Activated CD8-positive, alpha-beta T cell treated with anti-CD3 and anti-CD28 coated beads for 36 hours (primary cell): ENCODE measurements around the gene PLET1. TPM values are rescaled to one million over a fixed set of nuclear protein-coding genes. Genes with fewer than 3 reads are reported as not detected.
A peak's percentile ranks its signal among the peaks of the same experiment; 100 is the strongest.

Source experiments
- ATAC-seq: fragments of 200-7000 bp; cut with Tn5 transposase; one replicate; pipeline ENCODE4 v1.10.0; 2021; ENCODE audit warnings: mild to moderate bottlenecking, moderate library complexity
- CTCF ChIA-PET: fragments of 350-600 bp; sonication (Branson Sonifier 250); formaldehyde crosslinking; loops from one replicate; lab custom pipeline; 2021; ENCODE audit warnings: antibody characterized with exemption; lab: Charles Lee
- POLR2A ChIA-PET: fragments of 350-600 bp; sonication (Branson Sonifier 250); formaldehyde crosslinking; loops from one replicate; lab custom pipeline; 2021; ENCODE audit warnings: antibody characterized with exemption; lab: Charles Lee
- DNase-seq: peaks from one replicate; pipeline ENCODE4 v3.0.0-alpha.2; 2020
- H3K27ac Mint-ChIP-seq: one replicate; pipeline ENCODE4 v1.8.0; 2021; ENCODE audit warnings: mild to moderate bottlenecking, mixed read lengths
- H3K27me3 Mint-ChIP-seq: one replicate; pipeline ENCODE4 v1.8.0; 2021; ENCODE audit warnings: mixed read lengths
- H3K36me3 Mint-ChIP-seq: one replicate; pipeline ENCODE4 v1.8.0; 2021; ENCODE audit warnings: low read depth, mixed read lengths
- H3K4me1 Mint-ChIP-seq: one replicate; pipeline ENCODE4 v1.8.0; 2021; ENCODE audit warnings: low read depth, mixed read lengths
- H3K4me3 Mint-ChIP-seq: one replicate; pipeline ENCODE4 v1.8.0; 2021; ENCODE audit warnings: mild to moderate bottlenecking, moderate library complexity, mixed read lengths
- H3K9me3 Mint-ChIP-seq: one replicate; pipeline ENCODE4 v1.8.0; 2021; ENCODE audit warnings: mixed read lengths
- CTCF ChIP-seq: fragments of 200-600 bp; IDR thresholded peaks from one replicate; pipeline ENCODE4 v1.8.0; 2022; ENCODE audit warnings: antibody characterized with exemption, mild to moderate bottlenecking
- intact Hi-C: fragments of 100-400 bp; cut with micrococcal nuclease; formaldehyde crosslinking; loops from one replicate; pipeline ENCODE4 v1.10.0; 2022
- total RNA-seq, 2 experiments: library from RNA; stranded (reverse); gene quantifications; one replicate each; pipeline ENCODE4 v1.2.3, GENCODE V29; 2021

PLET1 gene
- total RNA-seq, 2 experiments from 2014 or later: not detected

- peak; percentile 89 for TF ChIP-seq CTCF
- CTCF ChIA-PET: interaction anchor here (1.3 to 4.5 kb wide), 5 partner anchors 10 to 298 kb away, joined by 3 to 28 read pairs (median 15); no protein-coding TSS in a partner anchor
- Mint-ChIP-seq H3K27ac (peak overlapping the region; percentile 54), H3K4me1 (peaks cover 13% of the 10 kb centered on the region), H3K27me3 (peaks cover 2% of the 10 kb centered on the region), H3K9me3 (no peaks in the 10 kb centered on the region), H3K36me3 (no peaks in the 10 kb centered on the region), H3K4me3 (peak overlapping the region; percentile 65)
- POLR2A ChIA-PET: no interaction called here
- ATAC-seq (peak; percentile 96), DNase-seq (peak; percentile 84)
- intact Hi-C loops: loop anchor here (2.0 to 10.0 kb wide), 3 partner anchors 175 to 1005 kb away; no protein-coding TSS in a partner anchor
Observed at GRCh38 chr11:112289588-112290492, 29.2 kb upstream of the PLET1 start.

GRCh38 chr11:112288021-112288420, 27.4 kb upstream of the PLET1 start:
- ChIA-PET CTCF (interaction anchor here (1.1 to 4.5 kb wide), 8 partner anchors 8 to 300 kb away, joined by 3 to 28 read pairs (median 10); no protein-coding TSS in a partner anchor), POLR2A (interaction anchor here (1.2 kb wide), 1 partner anchor 62 kb away, joined by 3 read pairs; the partner anchor contains the start of gene PTS)
- Mint-ChIP-seq H3K9me3 (no peaks in the 10 kb centered on the region), H3K36me3 (no peaks in the 10 kb centered on the region), H3K4me1 (peaks cover 13% of the 10 kb centered on the region), H3K4me3 (no peak overlapping the region), H3K27me3 (peaks cover 2% of the 10 kb centered on the region), H3K27ac (no peak overlapping the region)
- no peak for TF ChIP-seq CTCF
- intact Hi-C loops: loop anchor here (2.0 to 10.0 kb wide), 2 partner anchors 173 to 269 kb away; no protein-coding TSS in a partner anchor
- no peak for DNase-seq
- no peak for ATAC-seq

- ATAC-seq: no peak
- H3K4me1 Mint-ChIP-seq: peaks cover 13% of the 10 kb centered on the region
- H3K9me3 Mint-ChIP-seq: no peaks in the 10 kb centered on the region
- H3K27ac Mint-ChIP-seq: no peak overlapping the region
- ChIA-PET CTCF (interaction anchor here (2.8 to 4.5 kb wide), 2 partner anchors 66 to 270 kb away, joined by 14 to 28 read pairs; no protein-coding TSS in a partner anchor), POLR2A (no interaction called here)
- no peak for TF ChIP-seq CTCF
- H3K27me3 Mint-ChIP-seq: peaks cover 2% of the 10 kb centered on the region
- H3K4me3 Mint-ChIP-seq: no peak overlapping the region
- no peaks in the 10 kb centered on the region for H3K36me3 Mint-ChIP-seq
- intact Hi-C loops: loop anchor here (10.0 kb wide), 1 partner anchor 171 kb away; no protein-coding TSS in a partner anchor
- DNase-seq: no peak
Observed at GRCh38 chr11:112285841-112286311, 25.2 kb upstream of the PLET1 start.

DNA sequence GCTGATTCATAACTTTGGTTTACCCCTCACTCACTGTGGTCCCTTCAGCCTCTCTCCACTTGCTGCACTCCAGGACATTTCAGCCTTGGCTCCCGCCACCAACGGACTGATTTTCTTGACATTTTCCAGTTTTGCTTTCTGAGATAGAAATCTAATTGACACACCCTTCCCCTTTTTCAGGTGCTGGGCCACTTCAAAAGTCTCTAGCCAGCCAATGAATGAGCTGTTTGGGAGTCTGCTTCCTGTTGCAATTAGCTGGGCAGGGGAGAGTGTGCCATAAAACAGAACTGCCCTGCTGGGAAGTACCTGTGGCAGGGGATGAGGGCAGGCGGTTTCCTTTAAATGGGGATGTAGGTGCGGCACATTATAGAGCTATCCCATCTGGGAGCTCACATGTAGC, 21.1 kb upstream of the PLET1 start:
- Mint-ChIP-seq H3K4me1 (peaks cover 7% of the 10 kb centered on the region), H3K36me3 (no peaks in the 10 kb centered on the region), H3K27ac (no peak overlapping the region), H3K27me3 (no peaks in the 10 kb centered on the region), H3K9me3 (no peaks in the 10 kb centered on the region), H3K4me3 (no peak overlapping the region)
- ChIA-PET POLR2A (no interaction called here), CTCF (interaction anchor here (1.0 to 9.4 kb wide), 9 partner anchors 15 to 307 kb away, joined by 3 to 208 read pairs (median 18); partner anchors contain the start of gene PTS)
- ATAC-seq (no peak), DNase-seq (no peak)
- no peak for TF ChIP-seq CTCF
- intact Hi-C loops: loop anchor here (10.0 kb wide), 1 partner anchor 167 kb away; no protein-coding TSS in a partner anchor
